ENCODE results near the gene RALGPS1. TPM values are rescaled to one million over a fixed set of nuclear protein-coding genes. Genes with fewer than 3 reads are reported as not detected.

The RALGPS1 gene
- total and polyA plus RNA-seq, 7 donors, result 3.9 to 7.7 (median 5.4) TPM

GRCh38 chr9:127139071-127139731 lies 224.6 kb downstream of the RALGPS1 start:
- TF ChIP-seq CTCF (IDR thresholded peaks at IDR 0.05), result no peak
- Histone ChIP-seq H3K27ac (peak overlapping the region; percentile 82), H3K36me3 (ENCODE audit: insufficient read depth in 1 of 2, low read depth in 1 of 2) (no peaks in the 10 kb centered on the region), H3K4me1 (peaks cover 84% of the 10 kb centered on the region), H3K27me3 (ENCODE audit: insufficient read depth in 3 of 3, low read length in 2 of 3) (no peaks in the 10 kb centered on the region), H3K4me3 (no peak overlapping the region), H3K9me3 (no peaks in the 10 kb centered on the region)
- DNase-seq (peak in 1 of 2 donors; percentile 70), ATAC-seq (peak; percentile 81 to 94 (median 84))
- intact Hi-C loops (cut with DNase I), result no loop called here
- 43 to 57% (median 43%) methylated on average over 8 of the region's 8 CpGs for WGBS, 3 donors

GRCh38 chr9:127139775-127140174 lies 225.2 kb downstream of the RALGPS1 start:
- Histone ChIP-seq H3K4me3 (no peak overlapping the region), H3K36me3 (ENCODE audit: insufficient read depth in 1 of 2, low read depth in 1 of 2) (no peaks in the 10 kb centered on the region), H3K27me3 (ENCODE audit: insufficient read depth in 3 of 3, low read length in 2 of 3) (no peaks in the 10 kb centered on the region), H3K9me3 (no peaks in the 10 kb centered on the region), H3K27ac (peak overlapping the region; percentile 82), H3K4me1 (peaks cover 84% of the 10 kb centered on the region)
- no peak for DNase-seq
- peak in 2 of 4 donors; percentile 55 to 65 for ATAC-seq
- 39 to 59% (median 40%) methylated on average over 6 of the region's 6 CpGs for WGBS, 3 donors
- TF ChIP-seq CTCF (IDR thresholded peaks at IDR 0.05), result no peak
- intact Hi-C loops (cut with DNase I), result no loop called here

GRCh38 chr9:127140181-127140580 lies 225.6 kb downstream of the RALGPS1 start:
- no peaks in the 10 kb centered on the region for H3K36me3 ChIP-seq (ENCODE audit: insufficient read depth in 1 of 2, low read depth in 1 of 2)
- no peak for DNase-seq
- TF ChIP-seq CTCF (IDR thresholded peaks at IDR 0.05), result no peak
- peak overlapping the region; percentile 82 for H3K27ac ChIP-seq
- 34 to 68% (median 41%) methylated on average over 6 of the region's 6 CpGs for WGBS, 3 donors
- no peaks in the 10 kb centered on the region for H3K27me3 ChIP-seq (ENCODE audit: insufficient read depth in 3 of 3, low read length in 2 of 3)
- intact Hi-C loops (cut with DNase I), result no loop called here
- peaks cover 84% of the 10 kb centered on the region for H3K4me1 ChIP-seq
- H3K9me3 ChIP-seq, result no peaks in the 10 kb centered on the region
- no peak for ATAC-seq
- H3K4me3 ChIP-seq, result no peak overlapping the region

GRCh38 chr9:127140842-127141675 lies 226.5 kb downstream of the RALGPS1 start:
- H3K4me3 ChIP-seq, result no peak overlapping the region
- TF ChIP-seq CTCF (IDR thresholded peaks at IDR 0.05), result no peak
- ATAC-seq (no peak), DNase-seq (no peak)
- no peaks in the 10 kb centered on the region for H3K27me3 ChIP-seq (ENCODE audit: insufficient read depth in 3 of 3, low read length in 2 of 3)
- WGBS, 3 donors, result 60 to 80% (median 73%) methylated on average over 9 of the region's 9 CpGs
- H3K36me3 ChIP-seq (ENCODE audit: insufficient read depth in 1 of 2, low read depth in 1 of 2), result no peaks in the 10 kb centered on the region
- intact Hi-C loops (cut with DNase I), result no loop called here
- no peaks in the 10 kb centered on the region for H3K9me3 ChIP-seq
- peaks cover 81% of the 10 kb centered on the region for H3K4me1 ChIP-seq
- peak overlapping the region; percentile 82 for H3K27ac ChIP-seq
